PC-3 (cell line): Measurements from ENCODE around the gene SRRT.

ENCODE experiments used
- CTCF ChIP-seq: fragments of 300-600 bp; sonication (generic); conservative IDR thresholded peaks from 2 replicates; pipeline ENCODE4 v1.5.1; 2017; ENCODE audit warnings: antibody characterized with exemption, low read depth, mild to moderate bottlenecking, low read length
- EZH2 ChIP-seq: fragments of 300-600 bp; sonication (generic); IDR thresholded peaks from one replicate; pipeline ENCODE4 v1.6.1; 2017; ENCODE audit warnings: antibody characterized with exemption, mild to moderate bottlenecking, low read length; ENCODE audit not compliant: unreplicated experiment
- EZH2phosphoT487 ChIP-seq: fragments of 300-600 bp; sonication (generic); IDR thresholded peaks from 2 replicates; pipeline ENCODE4 v1.6.1; 2018; ENCODE audit warnings: mild to moderate bottlenecking, antibody characterized with exemption, low read length, borderline replicate concordance

DNA sequence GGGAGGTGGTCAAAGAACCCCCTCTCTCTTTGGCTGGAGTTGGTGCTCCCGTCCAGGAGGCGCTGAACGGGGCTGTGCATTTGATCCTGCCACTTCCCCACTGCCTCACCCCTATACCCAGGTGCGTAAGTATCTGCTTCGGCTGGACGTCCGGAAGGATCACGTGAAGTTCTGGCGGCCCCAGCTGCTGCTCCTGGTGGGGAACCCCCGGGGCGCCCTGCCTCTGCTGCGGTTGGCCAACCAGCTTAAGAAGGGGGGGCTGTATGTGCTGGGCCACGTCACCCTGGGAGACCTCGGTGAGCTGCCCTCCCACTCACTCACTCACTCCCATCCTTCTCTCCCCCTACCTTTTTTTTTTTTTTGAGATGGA is 13.3 kb upstream of the SRRT start:
- no peak for TF ChIP-seq CTCF
- TF ChIP-seq EZH2 = no peak
- no peak for TF ChIP-seq EZH2phosphoT487
